Mesendoderm (in vitro differentiated cells): ENCODE results near the gene LRAT. TPM values are rescaled to one million over a fixed set of nuclear protein-coding genes. Genes with fewer than 3 reads are reported as not detected.
A peak's percentile ranks its signal among the peaks of the same experiment; 100 is the strongest.

Source experiments
- DNase-seq: peaks from one replicate; pipeline ENCODE4 v3.0.0; 2013
- H2AK5ac ChIP-seq: 2 replicates; pipeline ENCODE4 v1.6.1; 2013; ENCODE audit warnings: low read length, inconsistent platforms
- H2BK120ac ChIP-seq: 2 replicates; pipeline ENCODE4 v1.6.1; 2013; ENCODE audit warnings: low read depth, mild to moderate bottlenecking, low read length, moderate library complexity, mixed read lengths
- H2BK15ac ChIP-seq: replicated peaks from 2 replicates; pipeline ENCODE4 v1.6.1; 2013; ENCODE audit warnings: low read depth, mild to moderate bottlenecking, moderate library complexity
- H2BK5ac ChIP-seq: 2 replicates; pipeline ENCODE4 v1.6.1; 2013; ENCODE audit warnings: low read length, inconsistent platforms
- H3K18ac ChIP-seq: 2 replicates; pipeline ENCODE4 v1.6.1; 2013; ENCODE audit warnings: mild to moderate bottlenecking, low read length, mixed read lengths
- H3K23ac ChIP-seq: one replicate; pipeline ENCODE4 v1.6.1; 2013; ENCODE audit warnings: low read length
- H3K27ac ChIP-seq: 2 replicates; pipeline ENCODE4 v1.5.1; 2013; ENCODE audit warnings: low read depth, mild to moderate bottlenecking, inconsistent platforms, low read length, moderate library complexity
- H3K27me3 ChIP-seq: 2 replicates; pipeline ENCODE4 v1.6.1; 2013; ENCODE audit warnings: low read length, control low read depth, mild to moderate bottlenecking, inconsistent platforms; ENCODE audit not compliant: insufficient read depth, poor library complexity
- H3K36me3 ChIP-seq: 2 replicates; pipeline ENCODE4 v1.6.1; 2013; ENCODE audit warnings: low read length, inconsistent platforms; ENCODE audit not compliant: control insufficient read depth, insufficient read depth
- H3K4ac ChIP-seq: one replicate; pipeline ENCODE4 v1.6.1; 2013; ENCODE audit warnings: low read depth, mild to moderate bottlenecking, low read length, moderate library complexity
- H3K4me1 ChIP-seq: 2 replicates; pipeline ENCODE4 v1.6.1; 2013; ENCODE audit warnings: low read depth, low read length, inconsistent platforms; ENCODE audit not compliant: control insufficient read depth
- H3K4me2 ChIP-seq: 2 replicates; pipeline ENCODE4 v1.6.1; 2013; ENCODE audit warnings: low read length
- H3K4me3 ChIP-seq: 2 replicates; pipeline ENCODE4 v1.5.1; 2013; ENCODE audit warnings: mild to moderate bottlenecking, low read length
- H3K56ac ChIP-seq: one replicate; pipeline ENCODE4 v1.6.1; 2013; ENCODE audit warnings: low read length
- H3K79me1 ChIP-seq: 2 replicates; pipeline ENCODE4 v1.6.1; 2013; ENCODE audit warnings: low read length, inconsistent platforms
- H3K79me2 ChIP-seq: 2 replicates; pipeline ENCODE4 v1.6.1; 2013; ENCODE audit warnings: mild to moderate bottlenecking, low read length; ENCODE audit not compliant: control insufficient read depth, insufficient read depth
- H3K9ac ChIP-seq: 2 replicates; pipeline ENCODE4 v1.6.1; 2013; ENCODE audit warnings: low read length, inconsistent platforms
- H4K5ac ChIP-seq: one replicate; pipeline ENCODE4 v1.6.1; 2013; ENCODE audit warnings: low read length
- H4K8ac ChIP-seq: one replicate; pipeline ENCODE4 v1.6.1; 2013; ENCODE audit warnings: low read depth, mild to moderate bottlenecking, control low read depth, low read length, moderate library complexity
- WGBS: extraction: QIAGEN DNeasy Blood & Tissue Kit; methylation state at CpG from one replicate; pipeline ENCODE4 v1.1.7; 2013; ENCODE audit warnings: low lambda C conversion rate, missing lambda C conversion rate; ENCODE audit not compliant: insufficient coverage; ENCODE audit errors: extremely low coverage; 5-methylcytosine and 5-hydroxymethylcytosine counted together
- polyA plus RNA-seq, 2 experiments: library from polyadenylated mRNA; stranded (reverse); fragments of 200-250 nt; gene quantifications; one replicate each; pipeline ENCODE4 v1.2.3, GENCODE V29; 2013

Gene LRAT
- 1.5 TPM for polyA plus RNA-seq (2013, experiment 1 of 2)
- 1.4 TPM for polyA plus RNA-seq (2013, experiment 2 of 2)

DNA sequence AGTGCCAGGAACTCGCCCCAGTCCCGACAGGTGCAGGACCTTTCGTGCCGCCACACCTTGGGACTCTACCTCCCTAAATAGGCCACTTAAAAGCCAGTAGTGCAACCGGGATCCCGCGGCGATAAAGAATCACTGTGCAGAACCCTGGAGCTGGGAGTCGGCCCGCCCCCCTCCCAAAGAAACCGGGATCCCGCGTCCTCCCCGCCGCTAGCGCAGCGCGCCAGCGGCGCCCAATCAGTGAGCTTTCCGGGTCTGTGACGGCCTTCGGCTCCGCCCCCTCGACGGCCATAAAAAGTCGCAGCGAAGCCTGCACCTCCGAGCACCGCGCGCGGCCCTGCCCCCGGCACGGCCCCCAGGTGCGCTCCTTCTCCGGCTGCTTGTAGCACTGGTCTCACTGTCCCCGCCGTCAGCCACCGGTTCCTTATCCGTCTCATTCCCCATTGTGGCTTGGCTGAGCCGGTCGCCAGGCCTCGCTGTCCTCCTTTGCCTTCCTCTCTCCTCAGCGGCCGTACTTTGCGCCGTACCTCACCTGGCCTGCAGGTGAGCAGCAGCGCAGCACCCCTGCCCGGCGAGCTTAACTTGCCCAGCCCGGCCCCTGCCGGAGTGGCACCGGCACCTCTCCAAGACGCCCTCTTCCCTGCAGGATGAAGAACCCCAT is at the start of gene LRAT:
Gene LRAT, plus strand, starts transcription at position 318 of the 658 bp plus-strand sequence. Its CDS starts 327 bp downstream, at position 645.
- no peak within 1 kb of the TSS for H2BK5ac ChIP-seq
- H3K9ac ChIP-seq: peak within 1 kb of the TSS; percentile 63
- no peak within 1 kb of the TSS for H3K27ac ChIP-seq
- no peak within 1 kb of the TSS for H4K8ac ChIP-seq
- no peak within 1 kb of the TSS for H3K4ac ChIP-seq
- H3K18ac ChIP-seq: no peak within 1 kb of the TSS
- no peak within 1 kb of the TSS for H2BK120ac ChIP-seq
- peaks cover 13% of the 10 kb centered on the region for H3K4me1 ChIP-seq
- peak within 1 kb of the TSS; percentile 51 for H3K4me3 ChIP-seq
- H2BK15ac ChIP-seq: no peak within 1 kb of the TSS
- H3K56ac ChIP-seq: peak within 1 kb of the TSS; percentile 82
- no peak within 1 kb of the TSS for H4K5ac ChIP-seq
- H3K27me3 ChIP-seq: peaks cover 19% of the 10 kb centered on the region
- peak within 1 kb of the TSS; percentile 91 for H3K4me2 ChIP-seq
- no peaks in the 10 kb centered on the region for H3K79me1 ChIP-seq
- DNase-seq: peak; percentile 81
- no peaks in the 10 kb centered on the region for H3K36me3 ChIP-seq
- no peak within 1 kb of the TSS for H2AK5ac ChIP-seq
- no peaks in the 10 kb centered on the region for H3K79me2 ChIP-seq
- no CpG with 5 or more reads among the region's 55 CpGs for WGBS
- H3K23ac ChIP-seq: peak within 1 kb of the TSS; percentile 81

DNA sequence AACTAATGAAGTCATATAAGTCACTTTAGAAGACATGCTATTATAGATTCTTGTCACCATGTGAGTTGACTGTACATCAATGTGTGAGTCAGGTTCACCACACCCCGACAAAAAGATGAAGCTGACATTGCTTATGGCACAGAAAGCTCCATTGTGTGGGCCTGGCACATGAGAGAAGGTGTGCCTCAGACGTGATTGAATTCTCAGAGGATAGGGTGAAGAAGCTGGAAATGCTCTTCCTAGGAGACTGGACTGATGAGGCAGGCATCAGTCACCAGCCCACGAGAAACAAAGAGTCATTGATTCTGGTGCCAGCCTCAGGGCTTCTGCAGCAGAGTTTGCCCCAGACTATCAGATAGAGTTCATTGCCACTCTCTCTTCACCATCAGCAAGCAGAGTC is 35.9 kb upstream of the LRAT start:
- Histone ChIP-seq H3K4me2 (no peak overlapping the region), H2BK15ac (no peak overlapping the region), H2BK5ac (no peak overlapping the region), H3K27me3 (no peaks in the 10 kb centered on the region), H3K79me2 (no peaks in the 10 kb centered on the region), H3K18ac (no peak overlapping the region), H3K36me3 (no peaks in the 10 kb centered on the region), H3K9ac (no peak overlapping the region), H3K4ac (no peak overlapping the region), H2AK5ac (no peak overlapping the region), H4K8ac (no peak overlapping the region), H3K56ac (no peak overlapping the region), H3K27ac (no peak overlapping the region), H3K23ac (no peak overlapping the region), H3K4me1 (no peaks in the 10 kb centered on the region), H4K5ac (no peak overlapping the region), H3K4me3 (no peak overlapping the region), H3K79me1 (no peaks in the 10 kb centered on the region), H2BK120ac (no peak overlapping the region)
- WGBS: no CpG with 5 or more reads among the region's 3 CpGs
- DNase-seq: no peak

DNA sequence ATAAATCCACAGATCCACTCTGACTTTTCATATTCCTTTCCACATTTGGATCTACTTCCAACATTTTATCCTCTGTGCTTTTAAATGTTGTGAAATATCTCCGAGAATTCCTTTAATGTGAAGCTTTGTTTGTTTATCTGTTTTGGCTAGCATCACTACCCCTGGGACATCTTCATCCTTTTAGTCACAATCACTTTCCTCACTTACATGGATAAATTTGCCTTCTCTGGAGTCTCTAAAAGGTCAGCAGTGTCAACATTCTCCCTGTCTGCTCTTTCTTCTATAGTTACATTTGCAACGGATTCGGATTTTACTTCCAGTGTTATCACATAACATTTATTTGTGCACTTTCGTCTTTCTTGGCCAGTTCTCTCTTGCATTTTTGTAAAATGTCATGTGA is 34.2 kb upstream of the LRAT start:
- no peak overlapping the region for H3K4ac ChIP-seq
- no peak overlapping the region for H4K5ac ChIP-seq
- no peak overlapping the region for H2BK5ac ChIP-seq
- H4K8ac ChIP-seq: no peak overlapping the region
- H2BK120ac ChIP-seq: no peak overlapping the region
- no peaks in the 10 kb centered on the region for H3K79me1 ChIP-seq
- no peaks in the 10 kb centered on the region for H3K79me2 ChIP-seq
- no peaks in the 10 kb centered on the region for H3K27me3 ChIP-seq
- no peak overlapping the region for H3K23ac ChIP-seq
- H3K27ac ChIP-seq: no peak overlapping the region
- H3K18ac ChIP-seq: no peak overlapping the region
- no peak overlapping the region for H3K56ac ChIP-seq
- H3K4me2 ChIP-seq: no peak overlapping the region
- WGBS: no CpG with 5 or more reads among the region's 4 CpGs
- no peak overlapping the region for H3K9ac ChIP-seq
- DNase-seq: no peak
- H2AK5ac ChIP-seq: no peak overlapping the region
- peaks cover 2% of the 10 kb centered on the region for H3K4me1 ChIP-seq
- H3K36me3 ChIP-seq: no peaks in the 10 kb centered on the region
- H3K4me3 ChIP-seq: no peak overlapping the region
- H2BK15ac ChIP-seq: no peak overlapping the region

DNA sequence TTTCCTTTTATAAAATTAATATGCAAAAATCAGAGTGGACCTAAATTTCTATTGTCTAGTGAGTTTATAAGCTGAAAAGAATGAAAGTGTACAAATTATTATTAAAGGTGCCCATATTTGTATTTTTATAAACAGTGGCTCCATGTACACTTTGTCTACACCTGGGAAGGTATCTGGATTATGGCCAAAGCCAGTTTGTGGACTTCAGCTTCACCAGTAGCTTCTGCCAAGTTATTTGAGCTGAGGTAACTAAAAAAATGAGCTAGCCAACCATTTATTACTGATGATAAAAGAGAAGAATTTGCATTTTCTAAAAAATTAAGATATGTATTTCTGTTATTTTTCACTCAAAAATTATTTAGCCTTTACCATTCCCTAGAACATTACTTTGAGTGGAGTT is 32.3 kb upstream of the LRAT start:
- no peak overlapping the region for H3K4me2 ChIP-seq
- no peak overlapping the region for H3K9ac ChIP-seq
- no peaks in the 10 kb centered on the region for H3K79me2 ChIP-seq
- no peak overlapping the region for H4K8ac ChIP-seq
- no peak overlapping the region for H2BK120ac ChIP-seq
- H3K18ac ChIP-seq: no peak overlapping the region
- no peak overlapping the region for H2BK15ac ChIP-seq
- no peak for DNase-seq
- H3K36me3 ChIP-seq: no peaks in the 10 kb centered on the region
- H3K27me3 ChIP-seq: no peaks in the 10 kb centered on the region
- no peak overlapping the region for H3K4ac ChIP-seq
- no peak overlapping the region for H3K27ac ChIP-seq
- no peaks in the 10 kb centered on the region for H3K79me1 ChIP-seq
- no peak overlapping the region for H3K4me3 ChIP-seq
- H4K5ac ChIP-seq: no peak overlapping the region
- no peak overlapping the region for H2BK5ac ChIP-seq
- no peak overlapping the region for H3K23ac ChIP-seq
- peaks cover 2% of the 10 kb centered on the region for H3K4me1 ChIP-seq
- H2AK5ac ChIP-seq: no peak overlapping the region
- no peak overlapping the region for H3K56ac ChIP-seq

DNA sequence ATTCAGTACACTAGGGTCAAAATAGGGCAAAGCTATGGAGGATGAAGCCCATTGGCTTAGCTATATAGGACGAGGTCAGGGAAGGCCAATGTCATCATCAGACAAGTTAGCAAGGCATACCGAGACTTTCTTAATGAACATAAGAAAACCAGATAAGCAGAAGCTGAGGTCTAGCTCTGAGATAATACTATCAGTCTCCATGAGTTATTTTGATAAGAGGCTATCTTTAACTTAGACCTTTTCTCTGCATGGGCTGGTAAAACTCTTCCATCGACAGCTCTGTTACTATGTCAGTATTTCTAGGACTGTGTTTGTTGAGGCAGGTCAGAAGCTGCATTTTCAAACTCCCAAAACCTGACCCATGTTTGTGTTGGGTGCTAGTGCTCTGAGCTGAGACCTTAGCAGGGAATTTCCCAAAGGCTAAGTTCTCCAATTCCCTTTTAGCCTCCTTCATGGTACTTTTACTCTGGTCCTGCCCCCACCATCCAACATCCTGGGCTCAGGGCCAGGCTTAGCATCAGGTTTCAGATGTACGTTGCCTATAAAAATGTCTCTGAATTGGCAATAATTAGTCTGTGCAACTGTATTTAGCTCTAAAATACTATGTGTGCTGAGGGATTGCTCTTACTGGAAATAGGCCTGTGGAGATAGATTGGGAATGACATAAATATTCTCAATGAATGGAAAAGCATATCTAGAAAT is 29.3 kb upstream of the LRAT start:
- DNase-seq: peak; percentile 78
- Histone ChIP-seq H4K5ac (no peak overlapping the region), H4K8ac (no peak overlapping the region), H3K4ac (no peak overlapping the region), H3K79me2 (no peaks in the 10 kb centered on the region), H3K56ac (no peak overlapping the region), H2BK5ac (no peak overlapping the region), H3K4me2 (no peak overlapping the region), H3K18ac (no peak overlapping the region), H3K79me1 (no peaks in the 10 kb centered on the region), H3K4me1 (peaks cover 4% of the 10 kb centered on the region), H2BK15ac (no peak overlapping the region), H3K9ac (no peak overlapping the region), H2AK5ac (no peak overlapping the region), H3K4me3 (no peak overlapping the region), H3K27ac (no peak overlapping the region), H3K23ac (no peak overlapping the region), H2BK120ac (no peak overlapping the region), H3K36me3 (no peaks in the 10 kb centered on the region), H3K27me3 (no peaks in the 10 kb centered on the region)
- no CpG with 5 or more reads among the region's 4 CpGs for WGBS
